Endothelial cell of umbilical vein (primary cell): Measurements from ENCODE around the gene GNG2.

ENCODE experiments used
- POLR2A ChIP-seq: IDR thresholded peaks from 2 replicates; pipeline ENCODE4 v1.6.1; 2012; ENCODE audit warnings: low read depth, mild to moderate bottlenecking, control low read depth, low read length
- TF ChIP-seq, protein P1 (sequence below), 2 donors: IDR thresholded peaks; 1 replicate in 1 of 2; 2 replicates in 1 of 2; pipeline ENCODE4 v1.5.1; 2011; ENCODE audit warnings: low read length in 2 of 2, mild to moderate bottlenecking in 2 of 2, moderate library complexity in 2 of 2, control low read depth in 1 of 2, inconsistent platforms in 1 of 2, low read depth in 1 of 2; ENCODE audit not compliant: insufficient read depth in 1 of 2; ENCODE audit errors: extremely low read depth in 1 of 2

- TF ChIP-seq POLR2A: no peak
- TF ChIP-seq, protein P1, sequence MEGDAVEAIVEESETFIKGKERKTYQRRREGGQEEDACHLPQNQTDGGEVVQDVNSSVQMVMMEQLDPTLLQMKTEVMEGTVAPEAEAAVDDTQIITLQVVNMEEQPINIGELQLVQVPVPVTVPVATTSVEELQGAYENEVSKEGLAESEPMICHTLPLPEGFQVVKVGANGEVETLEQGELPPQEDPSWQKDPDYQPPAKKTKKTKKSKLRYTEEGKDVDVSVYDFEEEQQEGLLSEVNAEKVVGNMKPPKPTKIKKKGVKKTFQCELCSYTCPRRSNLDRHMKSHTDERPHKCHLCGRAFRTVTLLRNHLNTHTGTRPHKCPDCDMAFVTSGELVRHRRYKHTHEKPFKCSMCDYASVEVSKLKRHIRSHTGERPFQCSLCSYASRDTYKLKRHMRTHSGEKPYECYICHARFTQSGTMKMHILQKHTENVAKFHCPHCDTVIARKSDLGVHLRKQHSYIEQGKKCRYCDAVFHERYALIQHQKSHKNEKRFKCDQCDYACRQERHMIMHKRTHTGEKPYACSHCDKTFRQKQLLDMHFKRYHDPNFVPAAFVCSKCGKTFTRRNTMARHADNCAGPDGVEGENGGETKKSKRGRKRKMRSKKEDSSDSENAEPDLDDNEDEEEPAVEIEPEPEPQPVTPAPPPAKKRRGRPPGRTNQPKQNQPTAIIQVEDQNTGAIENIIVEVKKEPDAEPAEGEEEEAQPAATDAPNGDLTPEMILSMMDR (IDR thresholded peaks at IDR 0.05; ENCODE audit: extremely low read depth in 1 of 2, insufficient read depth in 1 of 2, low read depth in 1 of 2, low read length in 2 of 2): no peak
Measured at GRCh38 chr14:51938821-51939220, 78.4 kb downstream of the GNG2 start.
